Parathyroid adenoma (tissue), 2 donors: ENCODE data around the gene LZIC.

ENCODE experiments used
- H2AFZ ChIP-seq: fragments of 300-600 bp; sonication (generic); one replicate; pipeline ENCODE4 v1.7.0; 2017; ENCODE audit warnings: antibody characterized with exemption, mild to moderate bottlenecking
- H3K27ac ChIP-seq: fragments of 300-600 bp; sonication (generic); one replicate; pipeline ENCODE4 v1.7.0; 2017
- H3K27me3 ChIP-seq: fragments of 300-600 bp; sonication (generic); one replicate; pipeline ENCODE4 v1.7.0; 2017; ENCODE audit warnings: low read length; ENCODE audit not compliant: control insufficient read depth, insufficient read depth
- H3K36me3 ChIP-seq: fragments of 300-600 bp; sonication (generic); one replicate; pipeline ENCODE4 v1.7.0; 2017; ENCODE audit warnings: low read length; ENCODE audit not compliant: control insufficient read depth, insufficient read depth
- H3K4me1 ChIP-seq: fragments of 300-600 bp; sonication (generic); one replicate; pipeline ENCODE4 v1.7.0; 2017; ENCODE audit warnings: control low read depth
- H3K4me2 ChIP-seq: fragments of 300-600 bp; sonication (generic); one replicate; pipeline ENCODE4 v1.7.0; 2017; ENCODE audit warnings: low read length
- H3K4me3 ChIP-seq: fragments of 300-600 bp; sonication (generic); one replicate; pipeline ENCODE4 v1.7.0; 2017; ENCODE audit warnings: low read depth, low read length
- H3K79me2 ChIP-seq: fragments of 300-600 bp; sonication (generic); one replicate; pipeline ENCODE4 v1.7.0; 2017; ENCODE audit warnings: control low read depth
- H3K9ac ChIP-seq: fragments of 300-600 bp; sonication (generic); one replicate; pipeline ENCODE4 v1.7.0; 2017; ENCODE audit warnings: mild to moderate bottlenecking
- H3K9me3 ChIP-seq: fragments of 300-600 bp; sonication (generic); one replicate; pipeline ENCODE4 v1.7.0; 2017; ENCODE audit warnings: low read length; ENCODE audit not compliant: control insufficient read depth
- TF ChIP-seq, protein P1 (sequence below): fragments of 300-600 bp; sonication (generic); IDR thresholded peaks from one replicate; pipeline ENCODE4 v1.7.0; 2017; ENCODE audit warnings: antibody characterized with exemption, mild to moderate bottlenecking
- donor health status: primary hyperparathyroidism.

LZIC gene

DNA sequence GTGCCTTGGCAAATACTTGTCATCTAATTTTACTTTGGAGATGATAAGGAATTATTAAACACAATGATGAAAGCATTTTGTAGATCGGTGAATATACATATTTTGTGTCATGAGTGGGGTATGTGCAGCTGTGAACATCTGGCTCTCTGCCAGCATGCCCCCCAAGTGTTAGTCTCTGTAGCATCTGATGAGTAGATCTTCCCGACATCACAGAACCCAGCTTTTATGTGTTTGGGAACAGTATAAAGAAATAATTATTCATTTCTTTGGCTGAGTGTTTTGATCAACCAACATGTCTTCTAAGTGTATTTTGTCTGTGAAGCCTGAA lies 28.6 kb downstream of the LZIC start:
- Histone ChIP-seq H3K27ac (no peak overlapping the region), H3K79me2 (no peaks in the 10 kb centered on the region), H3K4me3 (no peak overlapping the region), H2AFZ (no peak overlapping the region), H3K4me2 (no peak overlapping the region), H3K4me1 (no peaks in the 10 kb centered on the region), H3K9me3 (no peaks in the 10 kb centered on the region), H3K27me3 (no peaks in the 10 kb centered on the region), H3K36me3 (no peaks in the 10 kb centered on the region), H3K9ac (no peak overlapping the region)
- TF ChIP-seq, protein P1, sequence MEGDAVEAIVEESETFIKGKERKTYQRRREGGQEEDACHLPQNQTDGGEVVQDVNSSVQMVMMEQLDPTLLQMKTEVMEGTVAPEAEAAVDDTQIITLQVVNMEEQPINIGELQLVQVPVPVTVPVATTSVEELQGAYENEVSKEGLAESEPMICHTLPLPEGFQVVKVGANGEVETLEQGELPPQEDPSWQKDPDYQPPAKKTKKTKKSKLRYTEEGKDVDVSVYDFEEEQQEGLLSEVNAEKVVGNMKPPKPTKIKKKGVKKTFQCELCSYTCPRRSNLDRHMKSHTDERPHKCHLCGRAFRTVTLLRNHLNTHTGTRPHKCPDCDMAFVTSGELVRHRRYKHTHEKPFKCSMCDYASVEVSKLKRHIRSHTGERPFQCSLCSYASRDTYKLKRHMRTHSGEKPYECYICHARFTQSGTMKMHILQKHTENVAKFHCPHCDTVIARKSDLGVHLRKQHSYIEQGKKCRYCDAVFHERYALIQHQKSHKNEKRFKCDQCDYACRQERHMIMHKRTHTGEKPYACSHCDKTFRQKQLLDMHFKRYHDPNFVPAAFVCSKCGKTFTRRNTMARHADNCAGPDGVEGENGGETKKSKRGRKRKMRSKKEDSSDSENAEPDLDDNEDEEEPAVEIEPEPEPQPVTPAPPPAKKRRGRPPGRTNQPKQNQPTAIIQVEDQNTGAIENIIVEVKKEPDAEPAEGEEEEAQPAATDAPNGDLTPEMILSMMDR: no peak

DNA sequence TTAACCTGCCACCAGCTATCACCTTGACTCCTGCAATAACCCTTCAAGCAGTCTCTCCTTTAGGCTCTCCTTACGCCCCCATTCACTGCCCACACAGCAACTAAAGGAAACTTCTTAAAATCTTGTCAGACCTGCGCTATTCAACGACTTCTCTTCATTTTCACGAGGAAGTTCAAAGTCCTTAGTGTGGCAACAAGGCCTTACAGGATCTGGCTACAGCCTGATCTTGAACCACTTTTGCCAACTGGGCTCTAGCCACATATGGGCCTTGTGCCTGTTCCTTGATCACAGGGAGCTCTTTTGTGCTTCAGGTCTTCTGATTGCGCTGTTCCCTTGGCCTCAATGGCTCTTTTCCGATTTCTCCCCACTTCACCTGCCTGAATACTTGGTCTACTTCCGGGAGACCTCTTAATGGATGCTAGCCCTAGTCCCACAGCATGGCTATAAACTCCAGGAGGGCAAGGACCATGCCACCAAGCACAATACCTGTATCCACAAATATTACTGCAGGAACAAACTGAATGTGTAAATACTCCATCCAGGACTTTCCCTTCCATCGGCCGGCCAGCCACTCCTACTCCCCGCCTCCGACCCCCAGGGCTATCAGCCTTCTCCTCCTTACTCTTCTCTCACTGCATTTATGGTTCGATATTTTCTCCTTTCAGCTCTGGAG lies 30.8 kb downstream of the LZIC start:
- Histone ChIP-seq H3K27ac (no peak overlapping the region), H3K9ac (no peak overlapping the region), H3K36me3 (no peaks in the 10 kb centered on the region), H2AFZ (no peak overlapping the region), H3K27me3 (no peaks in the 10 kb centered on the region), H3K4me2 (no peak overlapping the region), H3K9me3 (no peaks in the 10 kb centered on the region), H3K79me2 (peaks cover 2% of the 10 kb centered on the region), H3K4me1 (no peaks in the 10 kb centered on the region), H3K4me3 (no peak overlapping the region)
- TF ChIP-seq, protein P1: no peak

DNA sequence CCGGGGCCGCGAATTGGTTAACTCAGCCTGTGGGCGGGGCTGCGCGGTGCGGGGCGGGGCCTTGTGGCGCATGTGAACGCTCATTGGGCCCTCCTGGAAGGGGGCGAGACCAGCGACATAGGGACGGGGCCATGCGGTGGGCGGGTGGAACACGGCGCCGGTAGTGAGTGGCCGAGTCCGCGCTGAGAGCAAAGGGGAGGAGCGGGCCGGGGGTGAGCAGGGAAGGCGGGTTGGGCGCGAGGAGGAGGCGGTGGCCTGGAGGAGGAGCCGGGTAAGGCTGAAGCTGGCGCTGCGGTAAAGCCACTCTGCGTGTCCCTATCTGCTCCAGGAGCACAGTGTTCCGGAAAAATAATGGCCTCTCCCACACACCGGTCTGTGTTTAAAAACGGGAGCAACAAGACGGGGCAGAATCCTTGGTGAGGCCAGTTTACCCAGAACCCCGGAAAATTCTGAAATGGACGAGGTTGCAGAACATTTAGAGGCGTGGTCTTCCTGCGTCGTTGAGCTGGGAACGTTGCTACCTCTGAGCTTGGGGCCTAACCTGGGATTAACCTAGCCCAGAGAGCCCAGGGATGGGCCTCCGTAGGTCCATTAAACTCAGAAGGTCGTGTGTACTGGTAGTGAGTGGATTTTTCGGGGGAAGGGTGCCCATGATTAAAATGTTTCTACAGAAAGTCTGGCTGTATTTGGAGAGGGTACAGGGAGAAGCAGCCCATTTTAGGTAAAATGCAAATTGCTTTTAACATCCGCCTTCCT lies 32.6 kb downstream of the LZIC start:
- Histone ChIP-seq H2AFZ (peak overlapping the region; percentile 90), H3K79me2 (peaks cover 2% of the 10 kb centered on the region), H3K4me2 (peak overlapping the region; percentile 87), H3K27me3 (no peaks in the 10 kb centered on the region), H3K36me3 (no peaks in the 10 kb centered on the region), H3K4me3 (peak overlapping the region; percentile 73), H3K4me1 (no peaks in the 10 kb centered on the region), H3K27ac (peak overlapping the region; percentile 94), H3K9me3 (no peaks in the 10 kb centered on the region), H3K9ac (no peak overlapping the region)
- TF ChIP-seq, protein P1: no peak

DNA sequence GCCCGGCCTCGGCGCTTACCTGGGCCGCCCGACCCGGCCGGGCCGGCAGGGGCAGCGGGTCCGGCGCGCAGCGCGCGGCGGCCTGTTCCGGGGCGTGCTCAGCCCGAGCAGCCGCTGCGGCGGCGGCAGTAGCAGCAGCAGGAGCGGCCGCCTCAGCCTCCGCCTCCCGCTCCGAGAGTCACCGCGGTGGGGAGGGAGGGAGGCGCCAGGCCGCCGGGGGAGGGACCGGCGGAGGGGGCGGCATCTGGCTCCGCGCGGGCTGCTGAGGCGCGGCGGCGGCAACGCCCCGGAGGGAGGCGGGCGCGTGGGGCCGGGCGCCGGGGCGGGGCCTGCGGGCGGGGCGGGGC lies 33.1 kb downstream of the LZIC start, which contains the start of gene CTNNBIP1:
CTNNBIP1 (minus strand) TSS at position 194 of the 347 bp plus-strand sequence. CDS start 38,205 bp downstream, outside the sequence.
- no peaks in the 10 kb centered on the region for H3K4me1 ChIP-seq
- peak within 1 kb of the TSS; percentile 94 for H3K27ac ChIP-seq
- H3K36me3 ChIP-seq: no peaks in the 10 kb centered on the region
- no peaks in the 10 kb centered on the region for H3K9me3 ChIP-seq
- peak within 1 kb of the TSS; percentile 46 for H3K9ac ChIP-seq
- peak within 1 kb of the TSS; percentile 80 for H3K4me3 ChIP-seq
- H3K27me3 ChIP-seq: no peaks in the 10 kb centered on the region
- H3K79me2 ChIP-seq: peaks cover 2% of the 10 kb centered on the region
- H3K4me2 ChIP-seq: peak within 1 kb of the TSS; percentile 97
- TF ChIP-seq, protein P1: no peak
- peak within 1 kb of the TSS; percentile 90 for H2AFZ ChIP-seq
